ENCODE results near the gene PTPRD. TPM values are rescaled to one million over a fixed set of nuclear protein-coding genes. Genes with fewer than 3 reads are reported as not detected.

The PTPRD gene
- total and polyA plus RNA-seq, 2 donors (not counting 1 experiment from before 2014, with no cell fraction given), result 0.35 to 4.8 TPM

DNA sequence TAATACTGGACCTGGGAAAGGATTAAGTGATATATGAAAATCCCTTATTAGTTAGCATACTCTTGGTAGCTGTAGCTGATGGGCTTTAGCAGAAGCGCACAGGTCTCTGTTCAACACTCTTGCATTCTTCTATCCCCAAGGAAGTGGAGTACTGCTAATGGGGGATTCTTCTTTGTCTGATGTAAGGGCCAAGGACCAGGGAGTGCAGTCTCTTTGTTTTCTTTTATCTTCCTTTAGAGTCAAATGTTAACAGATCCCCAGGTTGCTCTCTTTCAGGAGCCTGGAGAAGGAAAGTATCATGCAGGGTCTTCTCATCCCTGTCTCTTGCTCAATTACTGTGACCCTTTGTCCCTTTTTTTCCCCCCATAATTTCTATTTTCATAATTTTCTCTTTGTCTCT is 1666.3 kb downstream of the PTPRD start:
- Histone ChIP-seq H3K4me3 (replicated peaks in 1 of 4; ENCODE audit: control extremely low read depth in 1 of 4, insufficient read depth in 1 of 4, low read depth in 3 of 4, low read length in 4 of 4) (no peak overlapping the region), H3K4me2 (ENCODE audit: extremely low read depth, insufficient read depth, low read length) (no peak overlapping the region), H4K20me1 (ENCODE audit: control insufficient read depth, extremely low read depth, insufficient read depth, low read length) (no peaks in the 10 kb centered on the region), H3K4me1 (ENCODE audit: control insufficient read depth, extremely low read depth, insufficient read depth, low read length) (no peaks in the 10 kb centered on the region), H3K79me2 (ENCODE audit: control insufficient read depth, insufficient read depth, low read length) (no peaks in the 10 kb centered on the region), H3K27ac (ENCODE audit: insufficient read depth, low read length) (no peak overlapping the region), H2AFZ (ENCODE audit: low read length) (no peak overlapping the region), H3K9ac (ENCODE audit: insufficient read depth, low read length) (no peak overlapping the region), H3K27me3 (ENCODE audit: control insufficient read depth, insufficient read depth, low read length) (no peaks in the 10 kb centered on the region), H3K9me3 (ENCODE audit: control insufficient read depth, insufficient read depth, low read depth, low read length) (no peaks in the 10 kb centered on the region), H3K36me3 (ENCODE audit: control insufficient read depth, insufficient read depth, low read length) (no peaks in the 10 kb centered on the region)
- DNase-seq (ENCODE audit: low read depth in 2 of 2), result no peak
- TF ChIP-seq CTCF (conservative IDR thresholded peaks at IDR 0.05 in 1 of 2, IDR thresholded peaks at IDR 0.05 in 1 of 2; ENCODE audit: low read depth in 1 of 2, low read length in 2 of 2) (no peak), EZH2 (IDR thresholded peaks at IDR 0.05; ENCODE audit: low read length, missing control alignments) (no peak)

DNA sequence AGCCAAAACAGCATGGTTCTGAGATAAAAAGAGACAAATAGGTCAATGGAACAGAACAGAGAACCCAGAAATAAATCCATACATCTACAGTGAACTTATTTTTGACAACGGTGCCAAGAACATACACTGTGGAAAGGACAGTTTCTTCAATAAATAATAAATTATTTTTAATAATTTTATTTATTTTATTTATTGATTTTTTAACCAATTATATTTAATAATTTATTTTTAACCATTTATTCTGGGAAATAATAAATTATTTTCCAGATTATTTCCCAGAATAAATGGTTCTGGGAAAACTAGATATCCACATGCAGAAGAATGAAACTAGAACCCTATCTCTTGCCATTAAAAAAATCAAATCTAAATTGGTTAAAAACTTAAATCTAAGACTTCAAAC is 1669.4 kb downstream of the PTPRD start:
- TF ChIP-seq EZH2 (IDR thresholded peaks at IDR 0.05; ENCODE audit: low read length, missing control alignments) (no peak), CTCF (conservative IDR thresholded peaks at IDR 0.05 in 1 of 2, IDR thresholded peaks at IDR 0.05 in 1 of 2; ENCODE audit: low read depth in 1 of 2, low read length in 2 of 2) (no peak)
- Histone ChIP-seq H3K9me3 (ENCODE audit: control insufficient read depth, insufficient read depth, low read depth, low read length) (no peaks in the 10 kb centered on the region), H3K9ac (ENCODE audit: insufficient read depth, low read length) (no peak overlapping the region), H3K36me3 (ENCODE audit: control insufficient read depth, insufficient read depth, low read length) (no peaks in the 10 kb centered on the region), H3K27me3 (ENCODE audit: control insufficient read depth, insufficient read depth, low read length) (no peaks in the 10 kb centered on the region), H3K4me3 (replicated peaks in 1 of 4; ENCODE audit: control extremely low read depth in 1 of 4, insufficient read depth in 1 of 4, low read depth in 3 of 4, low read length in 4 of 4) (no peak overlapping the region), H3K27ac (ENCODE audit: insufficient read depth, low read length) (no peak overlapping the region), H3K79me2 (ENCODE audit: control insufficient read depth, insufficient read depth, low read length) (no peaks in the 10 kb centered on the region), H4K20me1 (ENCODE audit: control insufficient read depth, extremely low read depth, insufficient read depth, low read length) (no peaks in the 10 kb centered on the region), H3K4me2 (ENCODE audit: extremely low read depth, insufficient read depth, low read length) (no peak overlapping the region), H2AFZ (ENCODE audit: low read length) (no peak overlapping the region), H3K4me1 (ENCODE audit: control insufficient read depth, extremely low read depth, insufficient read depth, low read length) (no peaks in the 10 kb centered on the region)
- DNase-seq (ENCODE audit: low read depth in 2 of 2), result no peak

DNA sequence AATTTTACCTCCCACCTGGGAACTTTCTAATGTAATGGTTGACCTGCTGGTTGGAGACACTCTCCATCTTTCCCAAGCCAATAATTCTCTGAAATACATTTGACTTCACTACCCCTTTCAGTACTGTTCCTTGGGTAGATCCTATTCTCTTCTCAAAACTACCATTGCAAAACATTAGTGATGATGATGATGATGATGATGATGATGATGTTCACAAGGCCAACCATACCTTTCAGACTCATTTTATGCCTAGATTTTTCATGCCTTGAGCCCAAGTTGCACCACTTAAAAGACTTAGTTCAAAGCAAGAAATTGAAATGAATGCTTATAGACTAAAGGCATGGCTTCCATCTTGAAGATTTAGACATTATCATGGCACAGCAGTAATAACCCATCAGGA is 1672.2 kb downstream of the PTPRD start:
- Histone ChIP-seq H3K9ac (ENCODE audit: insufficient read depth, low read length) (no peak overlapping the region), H3K4me3 (replicated peaks in 1 of 4; ENCODE audit: control extremely low read depth in 1 of 4, insufficient read depth in 1 of 4, low read depth in 3 of 4, low read length in 4 of 4) (no peak overlapping the region), H3K27me3 (ENCODE audit: control insufficient read depth, insufficient read depth, low read length) (no peaks in the 10 kb centered on the region), H3K4me1 (ENCODE audit: control insufficient read depth, extremely low read depth, insufficient read depth, low read length) (no peaks in the 10 kb centered on the region), H3K36me3 (ENCODE audit: control insufficient read depth, insufficient read depth, low read length) (no peaks in the 10 kb centered on the region), H3K27ac (ENCODE audit: insufficient read depth, low read length) (no peak overlapping the region), H4K20me1 (ENCODE audit: control insufficient read depth, extremely low read depth, insufficient read depth, low read length) (no peaks in the 10 kb centered on the region), H3K4me2 (ENCODE audit: extremely low read depth, insufficient read depth, low read length) (no peak overlapping the region), H2AFZ (ENCODE audit: low read length) (no peak overlapping the region), H3K9me3 (ENCODE audit: control insufficient read depth, insufficient read depth, low read depth, low read length) (no peaks in the 10 kb centered on the region), H3K79me2 (ENCODE audit: control insufficient read depth, insufficient read depth, low read length) (no peaks in the 10 kb centered on the region)
- DNase-seq (ENCODE audit: low read depth in 2 of 2), result no peak
- TF ChIP-seq EZH2 (IDR thresholded peaks at IDR 0.05; ENCODE audit: low read length, missing control alignments) (no peak), CTCF (conservative IDR thresholded peaks at IDR 0.05 in 1 of 2, IDR thresholded peaks at IDR 0.05 in 1 of 2; ENCODE audit: low read depth in 1 of 2, low read length in 2 of 2) (no peak)

Data from fibroblast of lung (primary cell).